ENCODE results near the gene HORMAD1. TPM values are rescaled to one million over a fixed set of nuclear protein-coding genes. Genes with fewer than 3 reads are reported as not detected.
"Not testable (repeated sequence)": the region's sequence is repeated elsewhere in the genome, so short reads cannot be mapped to it uniquely, and the experiment has no call there.

The HORMAD1 gene
- total RNA-seq, 1 experiment from 2014 or later, result not detected

GRCh38 chr1:150696995-150697927, 23.4 kb downstream of the HORMAD1 start, which contains the start of gene GOLPH3L:
TSS of gene GOLPH3L (minus strand) at chr1:150697154. CDS start at chr1:150694838, 2,316 bp downstream.
- peak; percentile 99 for DNase-seq (ENCODE audit: low read depth)

GRCh38 chr1:150696590-150696989, 24.1 kb downstream of the HORMAD1 start:
- DNase-seq (ENCODE audit: low read depth), result no peak

GRCh38 chr1:150696162-150696561, 24.5 kb downstream of the HORMAD1 start:
- no peak for DNase-seq (ENCODE audit: low read depth)

- no peak for DNase-seq (ENCODE audit: low read depth)
These were observed 25.1 kb downstream of the HORMAD1 start for GRCh38 chr1:150695561-150695960.

- no peak for DNase-seq (ENCODE audit: low read depth)
These were observed 28.0 kb downstream of the HORMAD1 start for GRCh38 chr1:150692720-150693119.

GRCh38 chr1:150688763-150689162, 31.9 kb downstream of the HORMAD1 start:
- DNase-seq (ENCODE audit: low read depth), result no peak

- no peak for DNase-seq (ENCODE audit: low read depth)
These were observed 34.4 kb downstream of the HORMAD1 start for GRCh38 chr1:150686275-150686674.

- DNase-seq (ENCODE audit: low read depth), result no peak
These were observed 36.8 kb downstream of the HORMAD1 start for GRCh38 chr1:150683914-150684313.

- DNase-seq (ENCODE audit: low read depth), result no peak
These were observed 41.7 kb downstream of the HORMAD1 start for GRCh38 chr1:150678988-150679387.

GRCh38 chr1:150674881-150675280, 45.8 kb downstream of the HORMAD1 start:
- DNase-seq (ENCODE audit: low read depth), result no peak

GRCh38 chr1:150663321-150663720, 57.4 kb downstream of the HORMAD1 start:
- no peak for DNase-seq (ENCODE audit: low read depth)

GRCh38 chr1:150662811-150663210, 57.9 kb downstream of the HORMAD1 start:
- no peak for DNase-seq (ENCODE audit: low read depth)

- no peak for DNase-seq (ENCODE audit: low read depth)
These were observed 59.5 kb downstream of the HORMAD1 start for GRCh38 chr1:150661156-150661555.

- DNase-seq (ENCODE audit: low read depth), result no peak
These were observed 60.1 kb downstream of the HORMAD1 start for GRCh38 chr1:150660584-150660983.

GRCh38 chr1:150657064-150657463, 63.6 kb downstream of the HORMAD1 start:
- DNase-seq (ENCODE audit: low read depth), result not testable (repeated sequence)

- DNase-seq (ENCODE audit: low read depth), result not testable (repeated sequence)
These were observed 66.1 kb downstream of the HORMAD1 start for GRCh38 chr1:150654635-150655034.

- no peak for DNase-seq (ENCODE audit: low read depth)
These were observed 70.5 kb downstream of the HORMAD1 start for GRCh38 chr1:150650193-150650592.

GRCh38 chr1:150649441-150650075, 71.1 kb downstream of the HORMAD1 start:
- no peak for DNase-seq (ENCODE audit: low read depth)

Other genes with a start within 250 kb of the HORMAD1 start
- 17.8 and 21.8 TPM in 2 replicates for gene TARS2, start 233.5 kb downstream of the HORMAD1 start, total RNA-seq (2014; rRNA removed; shearing (Covaris generic))
- 13.8 and 15.4 TPM in 2 replicates for gene ECM1, start 212.8 kb downstream of the HORMAD1 start, total RNA-seq (2014; rRNA removed; shearing (Covaris generic))
- not detected in 2 replicates for gene FALEC, start 205.1 kb downstream of the HORMAD1 start, total RNA-seq (2014; rRNA removed; shearing (Covaris generic))
- gene ADAMTSL4, start 171.5 kb downstream of the HORMAD1 start, total RNA-seq (2014; rRNA removed; shearing (Covaris generic)), result 0.33 TPM in 1 of 2 replicates, not detected in the other
- gene MCL1, start 141.3 kb downstream of the HORMAD1 start, total RNA-seq (2014; rRNA removed; shearing (Covaris generic)), result 210 and 235 TPM in 2 replicates
- gene ENSA, start 91.3 kb downstream of the HORMAD1 start, total RNA-seq (2014; rRNA removed; shearing (Covaris generic)), result 146 and 217 TPM in 2 replicates
- gene GOLPH3L, start 23.7 kb downstream of the HORMAD1 start, total RNA-seq (2014; rRNA removed; shearing (Covaris generic)), result 8.8 and 10.9 TPM in 2 replicates
- gene CTSS, start 44.9 kb upstream of the HORMAD1 start, total RNA-seq (2014; rRNA removed; shearing (Covaris generic)), result 29.7 and 45.2 TPM in 2 replicates
- gene CTSK, start 87.4 kb upstream of the HORMAD1 start, total RNA-seq (2014; rRNA removed; shearing (Covaris generic)), result 0.39 and 5.8 TPM in 2 replicates
- 12.0 and 24.8 TPM in 2 replicates for gene ARNT, start 155.7 kb upstream of the HORMAD1 start, total RNA-seq (2014; rRNA removed; shearing (Covaris generic))
- not detected in 2 replicates for gene CTXND2, start 166.2 kb upstream of the HORMAD1 start, total RNA-seq (2014; rRNA removed; shearing (Covaris generic))
- gene SETDB1, start 205.5 kb upstream of the HORMAD1 start, total RNA-seq (2014; rRNA removed; shearing (Covaris generic)), result 37.5 and 60.8 TPM in 2 replicates